Fibroblast of lung (primary cell): ENCODE results near the gene MRPL27. TPM values are rescaled to one million over a fixed set of nuclear protein-coding genes. Genes with fewer than 3 reads are reported as not detected.
"Not testable (repeated sequence)": the region's sequence is repeated elsewhere in the genome, so short reads cannot be mapped to it uniquely, and the experiment has no call there.

Source experiments
- DNase-seq, 2 donors: peaks; one replicate each; pipeline versions ENCODE4 v3.0.0 to v3.0.0-alpha.2; 2010; ENCODE audit warnings: low read depth in 2 of 2
- H2AFZ ChIP-seq: 2 replicates; pipeline ENCODE4 v1.5.1; 2012; ENCODE audit warnings: low read length, control low read depth, inconsistent platforms
- H3K27ac ChIP-seq: 2 replicates; pipeline ENCODE4 v1.5.1; 2011; ENCODE audit warnings: low read length, control low read depth; ENCODE audit not compliant: insufficient read depth
- H3K27me3 ChIP-seq: 2 replicates; pipeline ENCODE4 v1.5.1; 2011; ENCODE audit warnings: mild to moderate bottlenecking, low read length; ENCODE audit not compliant: control insufficient read depth, insufficient read depth
- H3K36me3 ChIP-seq: 2 replicates; pipeline ENCODE4 v1.5.1; 2011; ENCODE audit warnings: low read length; ENCODE audit not compliant: control insufficient read depth, insufficient read depth
- H3K4me1 ChIP-seq: 2 replicates; pipeline ENCODE4 v1.5.1; 2011; ENCODE audit warnings: low read length; ENCODE audit not compliant: control insufficient read depth, insufficient read depth; ENCODE audit errors: extremely low read depth
- H3K4me2 ChIP-seq: 2 replicates; pipeline ENCODE4 v1.5.1; 2011; ENCODE audit warnings: low read length, control low read depth; ENCODE audit not compliant: insufficient read depth; ENCODE audit errors: extremely low read depth
- H3K4me3 ChIP-seq, 4 experiments: fragments of 200-600 bp in 1 of 4; sonication (generic) in 1 of 4; replicated peaks in 1 of 4; 2 replicates each; pipeline ENCODE4 v1.5.1; 2011 to 2016; ENCODE audit warnings: low read length in 4 of 4, low read depth in 3 of 4, mild to moderate bottlenecking in 3 of 4, control low read depth in 2 of 4, inconsistent platforms in 1 of 4, mixed read lengths in 1 of 4; ENCODE audit not compliant: insufficient read depth in 1 of 4; ENCODE audit errors: control extremely low read depth in 1 of 4
- H3K79me2 ChIP-seq: 2 replicates; pipeline ENCODE4 v1.5.1; 2012; ENCODE audit warnings: mild to moderate bottlenecking, low read length, inconsistent platforms; ENCODE audit not compliant: control insufficient read depth, insufficient read depth
- H3K9ac ChIP-seq: 2 replicates; pipeline ENCODE4 v1.5.1; 2011; ENCODE audit warnings: mild to moderate bottlenecking, low read length, control low read depth; ENCODE audit not compliant: insufficient read depth
- H3K9me3 ChIP-seq: 2 replicates; pipeline ENCODE4 v1.5.1; 2012; ENCODE audit warnings: low read depth, low read length; ENCODE audit not compliant: control insufficient read depth, insufficient read depth
- H4K20me1 ChIP-seq: 2 replicates; pipeline ENCODE4 v1.5.1; 2011; ENCODE audit warnings: low read length; ENCODE audit not compliant: control insufficient read depth, insufficient read depth; ENCODE audit errors: extremely low read depth
- EZH2 ChIP-seq: IDR thresholded peaks from 2 replicates; pipeline ENCODE4 v1.5.1; 2012; ENCODE audit warnings: low read length, control low read depth, mild to moderate bottlenecking; ENCODE audit errors: missing control alignments
- polyA plus RNA-seq, 2 donors: library from polyadenylated mRNA; depleted of rRNA in 1 of 2; stranded (reverse) in 1 of 2; unstranded in 1 of 2; fragments of >200 nt; gene quantifications; 2 replicates each; pipeline ENCODE4 v1.2.1, GENCODE V29; 2011 to 2012; ENCODE audit warnings: missing spikeins in 1 of 2
- total RNA-seq: library from RNA; depleted of rRNA; stranded (reverse); fragments of >200 nt; gene quantifications from 2 replicates; pipeline ENCODE4 v1.2.1, GENCODE V29; 2014
- TF ChIP-seq, protein P1 (sequence below), 2 donors: IDR thresholded peaks in 1 of 2; conservative IDR thresholded peaks in 1 of 2; 1 replicate in 1 of 2; 2 replicates in 1 of 2; pipeline ENCODE4 v1.5.1; 2011 to 2012; ENCODE audit warnings: low read length in 2 of 2, control low read depth in 1 of 2, inconsistent platforms in 1 of 2, low read depth in 1 of 2, mild to moderate bottlenecking in 1 of 2

MRPL27 gene
- total and polyA plus RNA-seq, 2 donors (not counting 1 experiment from before 2014, with no cell fraction given): 53.3 to 113 TPM

- H3K27me3 ChIP-seq: no peaks in the 10 kb centered on the region
- H3K79me2 ChIP-seq: no peaks in the 10 kb centered on the region
- TF ChIP-seq, protein P1, sequence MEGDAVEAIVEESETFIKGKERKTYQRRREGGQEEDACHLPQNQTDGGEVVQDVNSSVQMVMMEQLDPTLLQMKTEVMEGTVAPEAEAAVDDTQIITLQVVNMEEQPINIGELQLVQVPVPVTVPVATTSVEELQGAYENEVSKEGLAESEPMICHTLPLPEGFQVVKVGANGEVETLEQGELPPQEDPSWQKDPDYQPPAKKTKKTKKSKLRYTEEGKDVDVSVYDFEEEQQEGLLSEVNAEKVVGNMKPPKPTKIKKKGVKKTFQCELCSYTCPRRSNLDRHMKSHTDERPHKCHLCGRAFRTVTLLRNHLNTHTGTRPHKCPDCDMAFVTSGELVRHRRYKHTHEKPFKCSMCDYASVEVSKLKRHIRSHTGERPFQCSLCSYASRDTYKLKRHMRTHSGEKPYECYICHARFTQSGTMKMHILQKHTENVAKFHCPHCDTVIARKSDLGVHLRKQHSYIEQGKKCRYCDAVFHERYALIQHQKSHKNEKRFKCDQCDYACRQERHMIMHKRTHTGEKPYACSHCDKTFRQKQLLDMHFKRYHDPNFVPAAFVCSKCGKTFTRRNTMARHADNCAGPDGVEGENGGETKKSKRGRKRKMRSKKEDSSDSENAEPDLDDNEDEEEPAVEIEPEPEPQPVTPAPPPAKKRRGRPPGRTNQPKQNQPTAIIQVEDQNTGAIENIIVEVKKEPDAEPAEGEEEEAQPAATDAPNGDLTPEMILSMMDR (conservative IDR thresholded peaks at IDR 0.05 in 1 of 2, IDR thresholded peaks at IDR 0.05 in 1 of 2; ENCODE audit: low read depth in 1 of 2, low read length in 2 of 2): no peak
- no peak for TF ChIP-seq EZH2
- DNase-seq: no peak
- no peak overlapping the region for H3K4me2 ChIP-seq
- no peak overlapping the region for H3K9ac ChIP-seq
- no peak overlapping the region for H3K27ac ChIP-seq
- H3K4me1 ChIP-seq: no peaks in the 10 kb centered on the region
- H4K20me1 ChIP-seq: no peaks in the 10 kb centered on the region
- no peak overlapping the region for H2AFZ ChIP-seq
- H3K36me3 ChIP-seq: no peaks in the 10 kb centered on the region
- H3K9me3 ChIP-seq: no peaks in the 10 kb centered on the region
- no peak overlapping the region for H3K4me3 ChIP-seq
Measured at GRCh38 chr17:50412188-50412732, 39.3 kb upstream of the MRPL27 start.

- no peak for DNase-seq
- no peaks in the 10 kb centered on the region for H3K9me3 ChIP-seq
- H3K4me3 ChIP-seq: no peak overlapping the region
- peaks cover 3% of the 10 kb centered on the region for H3K27me3 ChIP-seq
- no peaks in the 10 kb centered on the region for H3K36me3 ChIP-seq
- H3K9ac ChIP-seq: no peak overlapping the region
- H3K27ac ChIP-seq: no peak overlapping the region
- H3K4me1 ChIP-seq: no peaks in the 10 kb centered on the region
- TF ChIP-seq EZH2: no peak
- TF ChIP-seq, protein P1 (conservative IDR thresholded peaks at IDR 0.05 in 1 of 2, IDR thresholded peaks at IDR 0.05 in 1 of 2; ENCODE audit: low read depth in 1 of 2, low read length in 2 of 2): no peak
- H4K20me1 ChIP-seq: no peaks in the 10 kb centered on the region
- no peaks in the 10 kb centered on the region for H3K79me2 ChIP-seq
- no peak overlapping the region for H3K4me2 ChIP-seq
- H2AFZ ChIP-seq: no peak overlapping the region
Measured at GRCh38 chr17:50407921-50408320, 34.9 kb upstream of the MRPL27 start.

DNA sequence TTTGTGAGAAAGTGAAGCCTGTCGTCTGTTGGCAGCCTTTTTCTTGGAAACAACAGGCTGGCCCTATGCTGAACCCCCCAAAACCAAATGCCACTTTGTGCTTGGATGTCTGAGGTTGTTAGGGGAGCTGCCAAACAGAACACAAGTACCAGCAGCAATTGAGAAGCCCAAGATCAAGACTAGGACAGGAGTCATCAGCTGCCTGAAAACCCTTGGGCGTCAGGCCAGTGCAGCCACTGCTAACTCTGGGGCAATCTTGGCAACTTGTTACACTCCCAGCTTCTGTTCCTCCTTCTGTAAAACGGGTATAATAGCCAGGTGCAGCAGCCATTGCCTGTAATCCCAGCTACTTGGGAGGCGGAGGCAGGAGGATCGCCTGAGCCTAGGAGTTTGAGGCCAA, 33.6 kb upstream of the MRPL27 start:
- no peaks in the 10 kb centered on the region for H3K36me3 ChIP-seq
- H2AFZ ChIP-seq: no peak overlapping the region
- no peaks in the 10 kb centered on the region for H3K9me3 ChIP-seq
- H4K20me1 ChIP-seq: no peaks in the 10 kb centered on the region
- H3K79me2 ChIP-seq: no peaks in the 10 kb centered on the region
- no peak overlapping the region for H3K4me3 ChIP-seq
- no peak for TF ChIP-seq EZH2
- TF ChIP-seq, protein P1 (conservative IDR thresholded peaks at IDR 0.05 in 1 of 2, IDR thresholded peaks at IDR 0.05 in 1 of 2; ENCODE audit: low read depth in 1 of 2, low read length in 2 of 2): no peak
- no peak for DNase-seq
- no peak overlapping the region for H3K4me2 ChIP-seq
- H3K27me3 ChIP-seq: peaks cover 3% of the 10 kb centered on the region
- H3K9ac ChIP-seq: no peak overlapping the region
- no peaks in the 10 kb centered on the region for H3K4me1 ChIP-seq
- no peak overlapping the region for H3K27ac ChIP-seq

DNA sequence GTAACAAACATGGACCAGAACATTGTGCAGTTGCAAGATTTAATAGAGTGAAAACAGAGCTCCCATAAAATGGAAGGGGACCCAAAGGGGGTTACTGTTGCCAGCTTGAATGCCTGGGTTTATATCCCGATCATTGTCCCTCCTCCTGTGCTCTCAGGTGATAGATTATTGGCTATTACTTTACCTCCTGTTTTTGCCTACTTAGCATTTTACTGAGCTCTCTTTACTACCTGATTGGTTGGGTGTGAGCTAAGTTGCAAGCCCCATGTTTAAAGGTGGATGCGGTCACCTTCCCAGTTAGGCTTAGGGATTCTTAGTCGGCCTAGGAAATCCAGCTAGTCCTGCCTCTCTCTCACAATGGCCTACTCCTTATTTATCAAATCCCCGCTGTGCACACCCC, 32.4 kb upstream of the MRPL27 start:
- H3K4me3 ChIP-seq, H3K79me2 ChIP-seq, H3K9me3 ChIP-seq, DNase-seq, H2AFZ ChIP-seq, H3K4me2 ChIP-seq, H3K4me1 ChIP-seq, H3K36me3 ChIP-seq, H3K27me3 ChIP-seq, H3K9ac ChIP-seq, H4K20me1 ChIP-seq, H3K27ac ChIP-seq: not testable (repeated sequence)

DNA sequence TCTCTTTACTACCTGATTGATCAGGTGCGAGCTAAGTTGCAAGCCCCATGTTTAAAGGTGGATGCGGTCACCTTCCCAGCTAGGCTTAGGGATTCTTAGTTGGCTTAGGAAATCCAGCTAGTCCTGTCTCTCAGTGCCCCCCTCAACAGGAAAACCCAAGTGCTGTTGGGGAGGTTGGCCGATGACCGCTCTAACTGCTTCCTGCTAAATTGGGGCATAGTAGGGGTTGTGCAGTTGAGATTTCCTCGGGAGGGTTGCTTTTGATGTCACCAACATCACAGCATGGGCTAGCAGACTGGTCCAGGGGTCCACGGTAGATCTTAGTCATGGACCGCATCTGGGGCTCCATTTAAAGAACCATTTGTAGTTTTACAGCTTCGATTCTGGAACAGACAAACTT, 26.6 kb upstream of the MRPL27 start:
- not testable (repeated sequence) for H3K27me3 ChIP-seq, H4K20me1 ChIP-seq, H3K4me3 ChIP-seq, H3K4me2 ChIP-seq, H3K9me3 ChIP-seq, H3K9ac ChIP-seq, H3K36me3 ChIP-seq, H3K27ac ChIP-seq, H2AFZ ChIP-seq, DNase-seq, H3K4me1 ChIP-seq
- H3K79me2 ChIP-seq: peaks cover 28% of the 10 kb centered on the region
